GM23338 (cell line): Measurements from ENCODE around the gene ASCL5. TPM values are rescaled to one million over a fixed set of nuclear protein-coding genes. Genes with fewer than 3 reads are reported as not detected.

Experiments used
- ATAC-seq: fragments of 200-7000 bp; cut with Tn5 transposase; 3 replicates; pipeline ENCODE4 v1.9.1; 2020
- DNase-seq: peaks from one replicate; pipeline ENCODE4 v3.0.0-alpha.2; 2015; ENCODE audit warnings: low spot score
- H2AFZ ChIP-seq: fragments of 200-600 bp; sonication (generic); 2 replicates; pipeline ENCODE4 v1.8.0; 2016; ENCODE audit warnings: antibody characterized with exemption, mild to moderate bottlenecking, moderate library complexity
- H3F3A ChIP-seq: fragments of 200-600 bp; sonication (generic); replicated peaks from 2 replicates; pipeline ENCODE4 v1.8.0; 2017; ENCODE audit warnings: antibody characterized with exemption, mixed run types, low read depth
- H3K27ac ChIP-seq: fragments of 200-600 bp; sonication (generic); 2 replicates; pipeline ENCODE4 v1.6.1; 2016; ENCODE audit warnings: low read depth
- H3K27me3 ChIP-seq: fragments of 200-600 bp; sonication (generic); 2 replicates; pipeline ENCODE4 v1.8.0; 2016; ENCODE audit warnings: mild to moderate bottlenecking, mixed run types, moderate library complexity; ENCODE audit not compliant: insufficient read depth
- H3K36me3 ChIP-seq: fragments of 200-600 bp; sonication (generic); 2 replicates; pipeline ENCODE4 v1.8.0; 2016; ENCODE audit warnings: mild to moderate bottlenecking; ENCODE audit not compliant: insufficient read depth
- H3K4me1 ChIP-seq: fragments of 200-600 bp; sonication (generic); 2 replicates; pipeline ENCODE4 v1.8.0; 2016; ENCODE audit warnings: mild to moderate bottlenecking, moderate library complexity; ENCODE audit not compliant: insufficient read depth
- H3K4me2 ChIP-seq: fragments of 200-600 bp; sonication (generic); 2 replicates; pipeline ENCODE4 v1.7.1; 2017; ENCODE audit warnings: mixed run types
- H3K4me3 ChIP-seq: fragments of 200-600 bp; sonication (generic); 2 replicates; pipeline ENCODE4 v1.6.1; 2016; ENCODE audit warnings: mixed run types
- H3K79me2 ChIP-seq: fragments of 200-600 bp; sonication (generic); replicated peaks from 2 replicates; pipeline ENCODE4 v1.8.0; 2017; ENCODE audit warnings: mild to moderate bottlenecking; ENCODE audit not compliant: insufficient read depth
- H3K9me2 ChIP-seq: fragments of 200-600 bp; sonication (generic); 2 replicates; pipeline ENCODE4 v1.8.0; 2017; ENCODE audit not compliant: insufficient read depth
- H4K20me1 ChIP-seq: fragments of 200-600 bp; sonication (generic); replicated peaks from 2 replicates; pipeline ENCODE4 v1.8.0; 2017; ENCODE audit warnings: mild to moderate bottlenecking; ENCODE audit not compliant: insufficient read depth
- H3K27ac Mint-ChIP-seq: 2 replicates; pipeline ENCODE4 v1.8.0; 2020; ENCODE audit warnings: inconsistent platforms, mild to moderate bottlenecking, moderate library complexity, mixed read lengths
- H3K27me3 Mint-ChIP-seq: 3 replicates; pipeline ENCODE4 v1.8.0; 2022; ENCODE audit warnings: low read depth, mild to moderate bottlenecking, moderate library complexity, mixed read lengths, inconsistent platforms; ENCODE audit not compliant: insufficient read depth, poor library complexity
- H3K36me3 Mint-ChIP-seq: 3 replicates; pipeline ENCODE4 v1.8.0; 2021; ENCODE audit warnings: low read depth, mild to moderate bottlenecking, inconsistent platforms, moderate library complexity, mixed read lengths
- H3K4me1 Mint-ChIP-seq: 3 replicates; pipeline ENCODE4 v1.8.0; 2020; ENCODE audit warnings: mild to moderate bottlenecking, inconsistent platforms, mixed read lengths
- H3K4me3 Mint-ChIP-seq: 3 replicates; pipeline ENCODE4 v1.8.0; 2021; ENCODE audit warnings: moderate library complexity, mild to moderate bottlenecking, inconsistent platforms, mixed read lengths
- H3K9me3 Mint-ChIP-seq: 3 replicates; pipeline ENCODE4 v1.8.0; 2020; ENCODE audit warnings: moderate library complexity, mild to moderate bottlenecking, inconsistent platforms, mixed read lengths
- CREB1 ChIP-seq: fragments of 250-450 bp; sonication (Bioruptor Pico); IDR thresholded peaks from 2 replicates; pipeline ENCODE4 v1.5.0; 2020; ENCODE audit warnings: low read depth, mild to moderate bottlenecking, moderate library complexity
- CTCF ChIP-seq, 2 experiments: fragments of 200-600 bp in 1 of 2; sonication (generic) in 1 of 2; conservative IDR thresholded peaks; 2 replicates each; pipeline versions ENCODE4 v1.5.1 to v1.6.1; 2016 to 2017; ENCODE audit warnings: antibody characterized with exemption in 2 of 2, low read depth in 2 of 2, mild to moderate bottlenecking in 2 of 2, moderate library complexity in 1 of 2
- NANOG ChIP-seq: IDR thresholded peaks from 2 replicates; pipeline ENCODE4 v1.6.1; 2016; ENCODE audit warnings: antibody characterized with exemption, borderline replicate concordance
- ZNF114 ChIP-seq: fragments of 250-450 bp; sonication (Bioruptor Pico); IDR thresholded peaks from 2 replicates; pipeline ENCODE4 v1.5.0; 2020; ENCODE audit warnings: mild to moderate bottlenecking, moderate library complexity
- ZNF331 ChIP-seq: fragments of 250-450 bp; sonication (Bioruptor Pico); IDR thresholded peaks from 2 replicates; pipeline ENCODE4 v1.5.0; 2020; ENCODE audit warnings: low read depth, mild to moderate bottlenecking, moderate library complexity
- ZNF462 ChIP-seq: fragments of 250-450 bp; sonication (Bioruptor Pico); IDR thresholded peaks from 2 replicates; pipeline ENCODE4 v1.5.0; 2020; ENCODE audit warnings: mild to moderate bottlenecking, moderate library complexity
- polyA plus RNA-seq: library from polyadenylated mRNA; unstranded; fragments of >200 nt; fragmentation: Nextera tagmentation; extraction: Ambion mirVana; gene quantifications from 2 replicates; pipeline ENCODE4 v1.2.1, GENCODE V29; 2016
- total RNA-seq: library from RNA; depleted of rRNA; stranded (reverse); fragments of >200 nt; shearing (Covaris generic); gene quantifications from 2 replicates; pipeline ENCODE4 v1.2.3, GENCODE V29; 2014
- TF ChIP-seq, protein P1 (sequence below): IDR thresholded peaks from 2 replicates; pipeline ENCODE4 v1.6.1; 2016; ENCODE audit warnings: antibody characterized with exemption

The ASCL5 gene
- total and polyA plus RNA-seq, 2 experiments from 2014 or later, result not detected

DNA sequence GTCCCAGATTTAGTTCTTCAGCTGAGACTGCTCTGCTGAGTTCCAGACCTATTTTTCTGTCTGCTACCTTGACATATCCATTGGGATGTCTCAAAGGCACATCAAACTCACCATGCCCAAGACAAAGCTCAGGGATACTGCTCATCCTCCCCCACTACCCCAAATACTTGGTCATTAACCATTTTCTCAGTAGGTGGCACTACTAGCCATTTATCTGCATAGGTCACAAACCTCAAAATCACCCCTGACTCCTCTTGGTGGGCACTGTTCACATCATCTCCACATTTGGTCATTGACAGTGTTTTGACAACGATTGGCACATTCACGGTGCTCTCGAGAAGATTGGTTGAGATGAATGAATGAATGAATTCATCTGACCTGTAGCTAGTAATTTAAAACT, 46.8 kb downstream of the ASCL5 start:
- no peaks in the 10 kb centered on the region for H3K27me3 ChIP-seq
- Mint-ChIP-seq H3K4me1 (no peaks in the 10 kb centered on the region; the same call in 2 of the 3 replicates), H3K27me3 (no peaks in the 10 kb centered on the region), H3K4me3 (no peak overlapping the region), H3K36me3 (no peaks in the 10 kb centered on the region), H3K27ac (no peak overlapping the region), H3K9me3 (no peaks in the 10 kb centered on the region)
- H3F3A ChIP-seq, result no peaks in the 10 kb centered on the region
- H3K27ac ChIP-seq, result no peak overlapping the region
- DNase-seq (no peak), ATAC-seq (no peak)
- H3K79me2 ChIP-seq, result no peaks in the 10 kb centered on the region
- H4K20me1 ChIP-seq, result no peaks in the 10 kb centered on the region
- no peak for TF ChIP-seq ZNF462
- TF ChIP-seq ZNF114 (CRISPR knock-in tag), result no peak
- no peak for TF ChIP-seq NANOG
- TF ChIP-seq CTCF (conservative IDR thresholded peaks at IDR 0.05; ENCODE audit: low read depth in 2 of 2), result peak in 1 of 2 experiments; percentile 27; a peak in 2 of 4 replicates
- TF ChIP-seq, protein P1, sequence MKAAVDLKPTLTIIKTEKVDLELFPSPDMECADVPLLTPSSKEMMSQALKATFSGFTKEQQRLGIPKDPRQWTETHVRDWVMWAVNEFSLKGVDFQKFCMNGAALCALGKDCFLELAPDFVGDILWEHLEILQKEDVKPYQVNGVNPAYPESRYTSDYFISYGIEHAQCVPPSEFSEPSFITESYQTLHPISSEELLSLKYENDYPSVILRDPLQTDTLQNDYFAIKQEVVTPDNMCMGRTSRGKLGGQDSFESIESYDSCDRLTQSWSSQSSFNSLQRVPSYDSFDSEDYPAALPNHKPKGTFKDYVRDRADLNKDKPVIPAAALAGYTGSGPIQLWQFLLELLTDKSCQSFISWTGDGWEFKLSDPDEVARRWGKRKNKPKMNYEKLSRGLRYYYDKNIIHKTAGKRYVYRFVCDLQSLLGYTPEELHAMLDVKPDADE, result no peak
- no peak for TF ChIP-seq CREB1 (CRISPR knock-in tag)
- TF ChIP-seq ZNF331 (CRISPR knock-in tag), result no peak
- no peaks in the 10 kb centered on the region for H3K9me2 ChIP-seq
- no peak overlapping the region for H3K4me2 ChIP-seq
- H3K4me3 ChIP-seq, result no peak overlapping the region
- H2AFZ ChIP-seq, result no peak overlapping the region
- H3K36me3 ChIP-seq, result no peaks in the 10 kb centered on the region
- H3K4me1 ChIP-seq, result no peaks in the 10 kb centered on the region
